Peyer's patch (tissue), 4 donors: ENCODE results near the gene ITLN1.

ENCODE experiments used
- CTCF ChIP-seq, 6 experiments: fragments of 450-650 bp in 4 of 6; fragments of 200-600 bp in 2 of 6; sonication (generic) in 1 of 6; IDR thresholded peaks; one replicate each; pipeline ENCODE4 v1.5.1; 2017 to 2019; ENCODE audit warnings: antibody characterized with exemption in 6 of 6, mild to moderate bottlenecking in 3 of 6, moderate library complexity in 1 of 6
- POLR2A ChIP-seq, 2 donors: fragments of 450-650 bp; IDR thresholded peaks; one replicate each; pipeline ENCODE4 v1.5.1; 2017; ENCODE audit warnings: antibody characterized with exemption in 2 of 2, mild to moderate bottlenecking in 2 of 2, moderate library complexity in 2 of 2

- TF ChIP-seq CTCF (IDR thresholded peaks at IDR 0.05): no peak
- TF ChIP-seq POLR2A (IDR thresholded peaks at IDR 0.05): no peak
Measured at GRCh38 chr1:160865337-160865736, 19.6 kb downstream of the ITLN1 start.
